AG04449 (cell line): ENCODE data around the gene THAP3.

Experiments used
- CTCF ChIA-PET: fragments of 350-600 bp; formaldehyde crosslinking; extraction: SDS; loops from one replicate; lab custom pipeline; 2021; ENCODE audit warnings: antibody characterized with exemption; lab: Yijun Ruan, JAX
- POLR2A ChIA-PET: fragments of 400-600, 350-600 bp; formaldehyde crosslinking; extraction: SDS; loops from one replicate; lab custom pipeline; 2020; ENCODE audit warnings: antibody characterized with exemption, inconsistent platforms; lab: Yijun Ruan, JAX
- DNase-seq: peaks from one replicate; pipeline ENCODE4 v3.0.0-alpha.2; 2010; ENCODE audit warnings: low read depth, low spot score
- H3K4me3 ChIP-seq: 2 replicates; pipeline ENCODE4 v1.5.1; 2011; ENCODE audit warnings: low read depth, mild to moderate bottlenecking, control low read depth, low read length
- CTCF ChIP-seq: IDR thresholded peaks from one replicate; pipeline ENCODE4 v1.5.1; 2011; ENCODE audit warnings: mild to moderate bottlenecking, moderate library complexity, low read length, control low read depth, inconsistent platforms; ENCODE audit not compliant: insufficient read depth; ENCODE audit errors: missing control alignments

The THAP3 gene

GRCh38 chr1:6603915-6604558, 20.6 kb upstream of the THAP3 start:
- peak overlapping the region; percentile 95 for H3K4me3 ChIP-seq
- no peak for TF ChIP-seq CTCF
- ChIA-PET CTCF (interaction anchor here (0.8 to 2.2 kb wide), 7 partner anchors 8 to 118 kb away, joined by 3 to 15 read pairs (median 4); partner anchors contain the start of genes NOL9 and TAS1R1), POLR2A (interaction anchor here (0.7 to 3.5 kb wide), 6 partner anchors 10 to 98 kb away, joined by 3 to 17 read pairs (median 3); partner anchors contain the start of genes DNAJC11, PHF13 and ZBTB48)
- DNase-seq, result peak; percentile 84

GRCh38 chr1:6612641-6613360, 11.9 kb upstream of the THAP3 start:
- H3K4me3 ChIP-seq, result peak overlapping the region; percentile 85
- no peak for TF ChIP-seq CTCF
- DNase-seq, result no peak
- ChIA-PET POLR2A (interaction anchor here (0.9 to 1.5 kb wide), 3 partner anchors 11 to 33 kb away, joined by 3 to 8 read pairs (median 6); partner anchors contain the start of genes KLHL21 and ZBTB48), CTCF (interaction anchor here (0.7 to 1.7 kb wide), 6 partner anchors 9 to 123 kb away, joined by 3 to 6 read pairs (median 4); partner anchors contain the start of genes KLHL21 and NOL9)

GRCh38 chr1:6613361-6614018, 11.2 kb upstream of the THAP3 start, which contains the start of gene PHF13:
PHF13 (plus strand) TSS chr1:6613731; CDS start chr1:6614067, 336 bp downstream.
- no peak for TF ChIP-seq CTCF
- peak; percentile 88 for DNase-seq
- ChIA-PET CTCF (no interaction called here), POLR2A (interaction anchor here (1.0 to 1.5 kb wide), 2 partner anchors 9 to 11 kb away, joined by 3 to 8 read pairs; no protein-coding TSS in a partner anchor)
- H3K4me3 ChIP-seq, result peak within 1 kb of the TSS; percentile 85

GRCh38 chr1:6614019-6614928, 10.4 kb upstream of the THAP3 start:
- peak overlapping the region; percentile 74 for H3K4me3 ChIP-seq
- ChIA-PET CTCF (no interaction called here), POLR2A (interaction anchor here (1.0 to 1.5 kb wide), 2 partner anchors 10 to 12 kb away, joined by 3 to 8 read pairs; no protein-coding TSS in a partner anchor)
- no peak for DNase-seq
- no peak for TF ChIP-seq CTCF

GRCh38 chr1:6614929-6615785, 9.5 kb upstream of the THAP3 start:
- H3K4me3 ChIP-seq, result peak overlapping the region; percentile 74
- ChIA-PET POLR2A (interaction anchor here (1.3 kb wide), 1 partner anchor 13 kb away, joined by 15 read pairs; the partner anchor contains the start of gene KLHL21), CTCF (interaction anchor here (1.2 to 1.4 kb wide), 3 partner anchors 11 to 125 kb away, joined by 4 read pairs; partner anchors contain the start of gene NOL9)
- TF ChIP-seq CTCF, result no peak
- DNase-seq, result no peak
